SIG-M5 (cell line): ENCODE results near the gene NPAS2.

Source experiments
- DNase-seq: peaks from one replicate; lab custom pipeline; 2025; lab: John Stamatoyannopoulos, UW

The NPAS2 gene

DNA sequence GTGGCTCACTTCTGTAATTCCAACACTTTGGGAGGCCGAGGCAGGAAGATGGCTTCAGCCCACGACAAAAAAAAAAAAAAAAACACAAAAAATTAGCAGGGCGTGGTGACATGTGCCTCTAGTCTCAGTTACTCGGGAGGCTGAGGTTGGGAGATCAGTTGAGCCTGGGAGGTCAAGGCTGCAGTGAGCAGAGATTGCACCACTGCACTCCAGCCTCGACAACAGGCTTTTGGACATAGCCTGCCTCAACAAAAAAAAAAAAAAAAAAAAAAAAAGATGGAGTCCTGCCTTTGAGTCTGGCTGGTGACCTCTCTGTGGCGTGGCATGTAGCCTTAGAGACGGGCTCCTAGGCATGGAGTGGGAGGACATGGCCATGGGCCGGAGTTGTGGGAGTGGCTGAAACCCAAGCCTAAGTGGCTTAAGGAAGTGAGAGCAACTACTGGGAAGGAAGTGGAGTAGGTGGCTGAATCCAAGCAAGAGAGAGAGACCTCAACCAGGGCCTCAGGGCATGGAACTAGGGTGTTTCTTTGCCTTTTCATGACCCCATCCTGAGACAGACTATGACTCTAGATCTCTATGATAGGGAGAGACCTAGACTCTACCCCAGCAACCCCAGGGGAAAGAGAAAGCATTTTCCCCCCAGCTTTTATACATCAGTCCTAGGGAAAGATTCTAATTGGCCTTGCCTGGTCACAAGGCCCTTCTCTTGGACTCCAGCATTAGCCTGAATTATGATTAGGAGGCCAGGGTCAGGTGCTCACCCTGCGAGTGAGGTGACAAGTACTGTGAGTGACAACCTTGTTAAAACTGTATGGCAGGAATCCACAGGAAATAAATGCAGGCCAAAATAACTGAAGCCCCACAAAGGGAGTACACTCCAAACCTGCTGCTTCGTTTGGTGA lies 34.2 kb downstream of the NPAS2 start:
- DNase-seq: no peak

DNA sequence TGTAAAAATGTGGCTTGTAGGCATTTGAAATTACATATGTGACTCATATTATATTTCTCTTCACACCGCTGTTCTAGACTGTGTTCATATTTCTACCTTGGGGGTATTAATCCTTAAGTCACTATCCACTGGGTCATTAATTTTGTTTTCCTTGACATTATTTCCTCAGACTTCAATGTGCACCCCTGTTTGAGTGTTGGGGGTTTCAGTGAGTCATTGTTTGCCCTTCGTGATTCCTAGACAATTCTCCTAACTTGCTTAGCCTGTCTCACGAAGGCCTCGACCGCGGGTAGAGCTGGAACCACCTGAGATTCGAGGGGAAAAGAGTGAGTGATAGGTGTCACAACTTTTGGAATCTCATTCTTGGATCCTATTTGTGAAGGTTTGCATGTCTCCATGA lies 35.1 kb downstream of the NPAS2 start:
- no peak for DNase-seq

DNA sequence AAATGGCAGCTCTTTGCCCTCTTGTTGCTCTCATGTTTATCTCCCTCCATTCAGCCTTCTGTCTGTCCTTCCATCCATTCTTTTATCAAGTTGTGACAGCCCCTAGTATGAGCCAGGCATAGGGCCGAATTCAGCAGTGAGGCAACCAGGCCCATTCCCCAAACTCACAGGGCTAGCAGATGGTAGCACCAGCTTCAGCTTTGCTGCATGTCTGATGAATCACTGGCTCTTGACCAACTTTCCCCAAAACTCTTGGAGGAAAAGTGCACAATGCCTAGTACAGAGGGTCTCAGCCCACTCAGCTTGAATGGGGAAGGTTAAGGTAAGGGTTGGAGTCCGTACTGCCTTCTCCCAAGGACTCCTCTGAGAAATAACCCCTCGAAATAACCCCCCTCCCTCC lies 35.7 kb downstream of the NPAS2 start:
- no peak for DNase-seq

DNA sequence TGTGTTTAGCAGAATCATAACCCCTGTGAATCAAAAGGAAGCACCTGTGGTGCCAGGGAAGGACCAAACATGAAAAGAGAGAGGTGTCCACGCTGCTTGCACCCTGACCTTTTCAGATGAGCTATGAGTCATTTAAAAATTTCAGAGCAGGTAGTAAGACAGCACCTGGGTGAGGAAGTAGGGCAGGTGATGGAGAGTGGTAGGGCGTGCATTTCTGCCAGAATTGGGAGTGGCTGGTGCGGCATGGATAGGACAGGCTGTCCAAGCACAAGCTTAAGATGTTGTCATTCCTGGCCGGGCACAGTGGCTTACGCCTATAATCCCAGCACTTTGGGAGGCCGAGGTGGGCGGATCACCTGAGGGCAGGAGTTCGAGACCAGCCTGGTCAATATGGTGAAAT lies 36.8 kb downstream of the NPAS2 start:
- DNase-seq: no peak

DNA sequence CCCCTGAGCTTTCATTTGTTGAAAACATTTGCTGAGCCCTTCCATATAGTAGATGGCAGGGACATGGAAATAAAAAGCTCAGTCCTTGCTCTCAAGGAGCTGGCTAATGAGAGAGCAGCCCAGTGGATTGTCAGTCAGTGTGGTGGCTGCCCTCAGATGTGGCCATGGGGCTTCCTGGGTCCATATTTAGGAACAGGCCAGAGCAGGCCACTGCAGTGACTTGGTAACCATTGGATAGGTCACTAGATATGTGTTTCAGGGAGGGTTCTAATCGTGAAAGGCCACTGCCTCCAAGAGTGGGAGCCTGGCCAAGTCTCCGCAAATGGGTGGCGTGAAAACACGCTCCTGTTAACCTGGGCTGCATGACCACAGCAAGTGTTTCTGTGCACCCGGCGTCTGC lies 37.4 kb downstream of the NPAS2 start:
- no peak for DNase-seq

DNA sequence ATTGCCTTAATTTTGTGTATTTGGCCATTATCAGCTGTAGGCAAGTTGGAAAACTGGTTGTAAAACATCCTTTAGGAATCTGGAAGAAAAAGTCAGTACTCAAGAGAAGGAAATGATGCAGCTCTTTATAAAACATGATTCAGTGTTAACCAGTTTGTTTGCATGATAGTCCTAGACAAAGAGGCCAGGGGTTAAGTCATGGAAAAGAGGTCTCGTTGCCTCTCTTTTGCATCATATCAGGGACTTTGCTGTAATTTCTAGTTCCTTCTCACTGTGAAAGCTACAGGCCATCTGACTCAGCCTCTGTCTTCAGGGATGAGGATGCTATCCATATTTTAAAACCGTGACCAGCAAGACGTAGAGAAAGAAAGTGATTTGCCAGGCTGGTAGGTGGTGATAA lies 38.0 kb downstream of the NPAS2 start:
- DNase-seq: no peak

DNA sequence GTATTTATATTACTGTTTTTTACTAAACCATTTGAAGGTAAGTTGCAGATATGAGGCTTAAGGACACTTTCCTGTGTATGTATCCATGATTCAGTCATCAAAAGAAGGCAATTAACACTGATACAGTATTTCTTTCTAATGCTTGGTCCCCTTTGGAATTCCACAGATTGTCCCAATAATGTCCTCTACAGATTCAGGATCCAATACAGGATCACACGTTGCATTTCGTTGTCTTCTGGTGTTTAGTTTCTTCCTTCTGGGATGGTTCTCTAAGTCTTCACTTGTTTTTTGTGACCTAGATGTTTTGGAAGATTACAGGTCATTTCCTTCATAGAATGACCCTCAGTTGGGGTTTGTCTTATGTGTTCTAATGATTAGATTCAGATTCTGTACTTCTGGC lies 40.0 kb downstream of the NPAS2 start:
- DNase-seq: no peak

DNA sequence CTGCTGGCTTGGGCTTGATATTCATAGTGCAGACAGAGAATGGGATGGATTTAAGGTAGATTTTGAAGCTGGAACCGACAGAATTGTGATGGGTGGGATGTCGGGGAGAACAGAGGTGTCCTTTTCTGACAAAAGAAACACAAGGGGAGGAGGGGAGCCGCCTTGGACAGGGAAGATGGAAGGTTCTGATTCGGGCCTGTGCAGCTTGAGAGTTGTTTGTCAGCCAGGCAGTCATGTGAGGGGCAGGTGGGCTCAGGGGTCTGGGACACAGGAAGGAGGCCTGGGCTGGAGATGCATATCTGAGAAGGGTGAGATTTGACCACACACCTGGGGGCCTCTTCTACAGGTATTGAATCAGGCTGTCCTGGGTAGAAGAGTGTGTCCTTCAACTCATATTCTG lies 41.4 kb downstream of the NPAS2 start:
- no peak for DNase-seq

DNA sequence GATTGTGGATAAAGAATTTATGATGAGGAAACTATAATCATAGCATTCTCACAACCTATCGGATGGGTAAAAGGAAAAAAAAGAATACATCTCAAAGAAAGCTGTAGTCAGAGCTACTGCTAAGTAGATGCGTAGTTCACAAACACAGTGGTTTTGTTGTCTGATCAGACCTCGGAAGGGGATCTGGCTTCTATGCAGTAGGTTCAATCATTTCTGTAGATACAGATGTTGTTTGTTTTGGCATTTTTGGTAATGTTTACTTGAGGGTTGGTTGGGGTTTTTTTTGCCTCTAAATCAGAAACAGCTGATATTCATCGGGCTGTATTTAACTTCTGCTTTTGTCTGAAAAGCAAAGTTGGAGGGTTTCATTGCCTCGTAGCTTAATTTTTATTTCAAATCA lies 42.1 kb downstream of the NPAS2 start:
- no peak for DNase-seq

DNA sequence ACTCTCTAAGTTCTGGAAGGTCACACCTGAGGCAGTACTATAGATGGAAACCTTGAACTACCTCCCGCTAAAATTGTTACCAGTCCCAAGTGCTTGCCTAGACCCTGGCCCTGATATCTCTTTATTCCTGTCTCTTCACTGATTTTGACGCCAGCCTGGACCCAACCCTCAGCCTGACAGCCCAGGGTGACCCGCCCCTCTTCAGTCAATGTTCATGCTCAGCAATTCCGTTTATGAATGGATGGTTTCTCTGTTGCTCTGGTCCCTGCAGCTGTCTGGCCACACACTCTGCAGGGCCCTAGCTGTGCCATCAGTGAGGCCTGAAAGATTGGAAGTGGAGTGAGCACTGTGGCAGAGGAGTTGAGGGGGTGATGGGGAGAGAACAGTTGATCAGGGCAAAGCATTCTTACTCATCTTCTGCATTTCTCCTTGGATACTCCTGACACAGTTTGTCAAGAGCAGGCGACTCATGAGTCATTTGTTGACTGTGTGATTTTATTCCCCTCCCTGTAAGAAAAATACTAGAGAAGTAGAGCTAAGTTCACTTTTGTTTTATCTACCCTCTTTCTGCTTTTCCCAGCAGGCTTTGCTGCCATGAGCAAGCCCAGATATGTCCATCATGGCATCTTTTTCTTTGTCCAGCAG lies 46.0 kb downstream of the NPAS2 start:
- DNase-seq: no peak

DNA sequence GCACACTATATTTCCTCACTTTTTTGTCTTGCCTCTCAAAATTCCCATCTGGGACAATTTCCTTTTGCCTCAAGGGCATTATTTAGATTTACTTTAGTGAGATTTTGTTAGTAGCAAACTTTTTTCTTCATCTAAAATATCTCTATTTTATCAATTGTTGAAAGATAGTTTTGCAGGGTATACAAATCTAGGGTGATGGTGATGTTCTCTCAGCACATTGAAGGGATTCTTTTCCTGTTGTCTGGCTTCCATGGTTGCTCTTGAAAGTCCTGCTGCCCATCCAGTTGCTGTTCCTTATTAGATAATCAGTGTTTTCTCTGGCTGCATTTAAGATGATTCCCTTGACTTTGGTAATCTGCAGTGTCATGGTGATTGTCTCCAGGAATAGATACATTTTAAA lies 48.1 kb downstream of the NPAS2 start:
- no peak for DNase-seq

DNA sequence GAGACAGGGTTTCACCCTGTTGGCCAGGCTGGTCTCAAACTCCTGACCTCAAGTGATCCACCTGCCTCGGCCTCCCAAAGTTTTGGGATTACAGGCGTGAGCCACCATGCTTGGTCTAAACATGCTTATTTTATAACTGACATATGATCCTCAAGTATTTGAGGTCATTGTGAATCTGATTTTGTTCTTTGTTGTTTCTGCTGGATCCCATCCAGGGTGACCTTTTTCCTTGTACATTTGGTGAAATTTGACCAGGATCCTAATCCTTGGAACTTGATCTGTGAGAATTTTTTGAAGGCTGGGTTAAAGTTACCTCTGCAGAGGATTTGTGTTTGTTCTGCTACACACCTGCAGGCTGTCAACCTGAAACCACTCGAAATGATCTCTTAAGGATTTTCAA lies 49.2 kb downstream of the NPAS2 start:
- DNase-seq: no peak

DNA sequence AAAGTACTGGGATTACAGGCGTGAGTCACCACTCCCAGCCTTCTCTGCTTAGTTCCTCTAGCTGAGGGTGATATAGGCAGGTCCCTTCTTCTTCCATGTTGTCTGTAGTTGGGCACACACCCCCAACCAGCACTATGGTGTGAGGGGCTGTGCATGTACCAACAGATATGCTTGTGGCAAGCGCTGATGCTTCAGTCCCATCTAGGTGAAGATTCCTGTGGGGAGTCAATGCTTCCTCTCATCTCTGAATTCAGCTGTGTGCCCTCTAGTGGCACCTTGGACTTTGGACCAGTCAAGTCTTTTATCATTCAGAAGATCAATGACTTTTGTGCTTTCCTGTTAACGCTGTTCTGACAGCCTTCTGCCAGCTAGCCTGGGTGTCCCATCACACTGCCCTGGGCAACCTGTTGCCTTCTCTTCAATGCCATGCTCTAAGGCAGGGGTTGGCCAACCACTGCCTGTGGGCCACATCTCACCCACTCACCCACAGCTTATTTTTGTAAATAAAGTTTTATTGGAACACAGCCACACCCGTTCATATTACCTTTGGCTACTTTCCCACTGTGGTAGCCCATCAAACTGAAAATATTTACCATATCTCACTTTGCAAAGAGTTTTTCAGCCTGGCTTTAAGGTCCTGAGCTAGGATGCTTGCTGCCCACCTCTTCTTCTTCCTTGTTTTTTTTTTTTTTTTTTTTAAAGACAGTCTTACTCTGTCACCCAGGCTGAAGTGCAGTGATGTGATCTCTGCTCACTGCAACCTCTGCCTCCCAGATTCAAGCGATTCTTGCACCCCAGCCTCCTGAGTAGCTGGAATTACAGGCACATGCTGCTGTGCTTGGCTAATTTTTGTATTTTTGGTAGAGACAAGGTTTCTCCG lies 51.0 kb downstream of the NPAS2 start:
- no peak for DNase-seq

DNA sequence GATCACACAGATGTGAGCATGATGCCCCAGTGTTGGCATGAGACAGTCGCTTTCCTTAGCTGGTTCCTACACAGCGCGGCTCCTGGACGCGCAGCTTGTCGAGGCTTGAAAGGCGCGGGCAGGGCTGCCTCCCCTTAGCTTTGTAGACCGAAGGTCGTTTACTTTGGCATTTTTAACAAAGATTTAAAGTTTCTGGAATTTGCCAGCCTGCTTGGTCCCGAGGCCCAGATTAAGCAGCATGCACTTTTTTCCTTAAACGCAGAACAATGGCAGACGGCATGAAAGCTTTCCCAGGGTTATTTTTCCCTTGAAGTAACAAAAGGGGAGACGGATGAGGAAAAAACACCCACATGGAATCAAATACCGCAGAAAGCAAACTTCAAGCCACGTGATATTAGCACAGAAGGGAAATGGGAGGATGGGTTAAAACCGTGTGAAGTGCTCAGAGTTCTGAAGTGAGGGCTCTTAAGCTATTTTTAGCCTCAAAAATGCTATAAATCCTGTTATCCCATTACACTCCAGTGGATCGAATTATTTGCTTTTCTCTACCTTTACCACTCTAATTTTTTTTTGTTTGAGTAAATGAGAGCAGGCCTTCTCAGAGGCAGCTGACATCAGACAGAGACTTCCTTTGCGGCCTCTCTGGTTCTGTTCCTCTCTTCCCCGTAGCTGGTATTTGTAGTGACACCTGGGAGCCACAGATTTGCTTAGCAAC lies 55.7 kb downstream of the NPAS2 start:
- no peak for DNase-seq

DNA sequence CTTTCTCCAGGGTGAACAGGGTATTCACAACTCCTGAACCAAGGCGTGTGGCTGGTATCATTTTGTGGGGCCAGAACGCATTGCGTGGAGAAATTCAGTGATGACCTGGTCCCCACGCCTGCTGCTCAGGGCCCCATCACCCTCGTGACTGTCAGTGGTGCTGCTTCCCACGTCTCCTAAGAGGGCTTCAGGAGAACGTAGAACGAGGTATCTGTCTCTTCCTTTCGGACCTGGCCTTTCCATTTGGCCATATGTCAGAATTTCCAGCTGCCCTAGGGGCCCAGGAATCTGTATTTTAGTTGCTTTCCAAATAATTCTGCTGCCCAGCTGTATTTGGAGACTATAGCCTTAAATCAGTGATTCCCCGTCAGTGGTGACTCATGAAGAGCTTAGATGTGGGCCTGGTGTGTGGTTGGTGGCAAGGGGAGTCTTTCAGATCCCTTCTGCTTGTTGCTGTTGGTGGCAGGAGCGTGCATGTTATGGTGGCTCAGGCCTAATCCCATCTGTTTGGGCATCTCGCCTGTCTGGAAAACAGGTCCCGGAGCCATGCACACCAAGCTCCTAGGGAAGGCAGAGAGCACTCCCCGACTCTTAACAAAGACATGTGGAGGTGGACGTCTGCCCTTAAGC lies 56.4 kb downstream of the NPAS2 start:
- no peak for DNase-seq

DNA sequence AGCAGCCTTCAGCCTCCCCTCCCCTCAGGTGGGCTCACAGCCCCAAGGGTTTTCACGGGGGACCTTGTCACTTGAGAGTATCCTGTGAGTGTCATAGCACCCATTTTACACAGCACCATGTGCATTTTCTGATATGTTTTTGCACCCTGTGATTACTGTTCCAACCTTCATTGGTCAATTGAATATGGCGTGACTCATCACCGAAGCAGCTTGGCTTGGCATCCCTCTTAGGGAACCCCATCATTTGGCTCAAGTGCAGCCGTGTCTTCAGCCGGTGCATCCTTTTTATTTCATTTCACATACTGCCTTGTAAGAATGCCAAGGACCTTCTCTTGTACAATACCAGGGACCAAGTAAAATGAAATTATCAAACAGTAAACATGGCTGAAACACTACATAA lies 57.6 kb downstream of the NPAS2 start:
- DNase-seq: no peak

DNA sequence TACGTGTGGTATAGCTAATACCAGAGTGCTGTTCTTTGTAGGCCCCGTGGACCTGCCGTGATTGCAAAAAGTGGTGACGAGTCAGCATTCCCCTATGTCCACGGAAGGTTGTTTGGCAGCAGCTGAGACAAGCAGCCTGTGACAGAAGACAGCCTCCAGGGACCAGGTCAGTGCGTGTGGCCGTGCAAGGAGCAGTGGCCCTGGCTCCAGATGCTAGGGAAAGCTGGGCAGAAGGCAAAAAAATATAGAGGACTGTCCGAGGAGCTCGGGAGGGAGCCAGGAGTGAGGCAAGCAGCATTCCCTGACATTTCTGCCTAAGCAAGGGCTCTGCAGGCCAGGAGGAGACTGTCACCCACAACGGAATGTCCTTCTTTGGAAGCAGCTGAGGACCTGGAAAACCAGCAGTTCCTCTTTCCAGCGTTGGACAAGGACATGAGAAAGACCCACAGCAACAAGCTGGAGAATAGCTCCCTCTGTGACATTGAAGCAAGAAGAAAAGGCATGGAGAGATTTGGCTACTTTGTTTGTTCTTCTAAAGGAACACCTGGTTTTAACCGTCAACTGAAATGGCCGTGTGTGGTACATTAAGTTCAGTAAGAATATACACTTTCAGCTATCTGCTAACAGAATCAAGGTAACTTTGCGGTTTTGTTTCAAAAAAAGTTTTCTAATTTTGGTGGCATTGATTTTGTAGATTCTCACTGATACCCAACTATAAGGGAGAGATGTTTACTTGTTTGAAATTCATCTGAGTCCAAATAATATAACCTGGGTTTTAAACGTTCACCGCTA lies 58.3 kb downstream of the NPAS2 start:
- DNase-seq: no peak

DNA sequence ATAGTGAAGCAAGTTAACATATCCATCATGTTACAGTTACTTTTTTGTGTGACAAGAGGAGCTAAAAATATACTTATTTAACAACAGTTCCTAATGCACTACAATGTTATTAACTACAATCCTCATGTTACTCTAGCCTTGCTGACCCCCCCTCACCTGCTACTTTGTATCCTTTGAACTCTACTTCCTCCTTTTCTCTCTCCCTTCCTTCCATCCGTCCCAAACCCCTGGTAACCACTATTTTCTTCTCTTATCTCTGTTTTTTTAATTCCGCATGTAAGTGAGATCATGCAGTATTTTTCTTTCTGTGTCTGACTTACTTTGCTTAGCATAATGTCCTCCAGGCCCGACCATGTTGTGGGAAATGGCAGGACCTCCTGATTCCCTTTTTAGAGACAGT lies 59.4 kb downstream of the NPAS2 start:
- no peak for DNase-seq

DNA sequence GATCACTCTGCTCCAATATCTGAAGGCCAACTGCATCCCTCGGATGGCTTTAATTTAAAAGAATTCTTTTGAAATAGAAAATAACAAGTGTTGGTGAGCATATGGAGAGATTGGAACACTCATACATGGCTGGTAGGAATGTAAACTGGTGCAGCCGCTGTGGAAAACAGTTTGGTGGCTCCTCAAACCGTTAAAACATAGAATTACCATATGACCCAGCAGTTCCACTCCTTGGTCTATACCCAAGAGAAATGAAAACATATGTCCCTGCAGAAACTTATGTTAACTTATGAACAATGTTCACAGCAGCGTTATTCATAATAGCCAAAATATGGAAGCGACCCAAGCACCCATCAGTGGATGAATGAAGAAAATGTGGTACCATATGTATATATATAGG lies 60.1 kb downstream of the NPAS2 start:
- DNase-seq: no peak

DNA sequence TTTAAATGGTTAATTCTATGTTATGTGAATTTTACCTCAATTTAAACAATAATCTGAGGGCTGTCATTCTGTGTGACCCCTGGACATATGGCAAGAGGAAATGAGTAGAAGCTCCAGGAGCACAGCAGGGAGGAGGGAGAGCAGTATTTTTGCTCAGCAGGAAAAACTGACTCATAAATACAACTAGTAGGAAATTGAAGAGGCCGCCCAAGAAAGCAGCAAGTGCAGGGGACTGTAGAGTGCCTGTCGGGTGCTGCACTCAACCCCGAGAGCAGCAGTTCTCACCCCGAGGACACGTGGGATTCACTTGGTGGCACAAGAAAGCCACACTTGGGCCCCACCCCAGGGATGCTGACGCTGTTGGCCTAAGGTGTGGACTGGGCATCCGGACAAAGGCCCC lies 60.8 kb downstream of the NPAS2 start:
- no peak for DNase-seq
